Measurements from ENCODE around the gene SPSB1. TPM values are rescaled to one million over a fixed set of nuclear protein-coding genes. Genes with fewer than 3 reads are reported as not detected.

The SPSB1 gene
- total and polyA plus RNA-seq, 2 of the 4 experiments (the other 2 are of a cell fraction), result 16.7 to 19.8 TPM

- no peak for TF ChIP-seq MXI1 (IDR thresholded peaks at IDR 0.05; ENCODE audit: borderline replicate concordance, low read depth, low read length)
- TF ChIP-seq RFX5 (IDR thresholded peaks at IDR 0.05; ENCODE audit: low read depth, low read length), result no peak
- peak; percentile 98 for TF ChIP-seq POLR2A (IDR thresholded peaks at IDR 0.05; ENCODE audit: low read depth, low read length)
Measured at GRCh38 chr1:9292361-9293240, at the start of gene SPSB1 (continued).

- BruUV-seq (replicated peaks), result no TSS peak
- no peaks in the 10 kb centered on the region for H3K9me3 ChIP-seq (ENCODE audit: control insufficient read depth, insufficient read depth, low read length)
Measured at GRCh38 chr1:9243066-9243739, 49.5 kb upstream of the SPSB1 start.

More at GRCh38 chr1:9243066-9243739, 49.5 kb upstream of the SPSB1 start:
- Histone ChIP-seq H3K56ac (ENCODE audit: extremely low read depth, insufficient read depth, low read length) (no peak overlapping the region), H3K27me3 (ENCODE audit: control insufficient read depth, insufficient read depth, low read length) (no peaks in the 10 kb centered on the region), H4K91ac (ENCODE audit: insufficient read depth, low read depth, low read length) (no peak overlapping the region), H4K8ac (ENCODE audit: low read depth in 2 of 2, low read length in 2 of 2) (no peak overlapping the region), H2BK15ac (ENCODE audit: low read depth, low read length) (no peak overlapping the region), H3K18ac (ENCODE audit: low read depth, low read length) (no peak overlapping the region), H3K79me1 (ENCODE audit: low read depth in 1 of 2, low read length in 2 of 2) (peaks cover 10 to 61% of the 10 kb centered on the region in 2 experiments; a peak in 3 of 4 replicates), H3K4me1 (ENCODE audit: control insufficient read depth, insufficient read depth, low read length) (peaks cover 23% of the 10 kb centered on the region), H2AFZ (replicated peaks; ENCODE audit: low read length, poor library complexity) (no peak overlapping the region), H2AK5ac (ENCODE audit: low read depth, low read length) (0 out of 2 replicates have a peak overlapping the region, but pooled peaks have one; percentile 36), H3K9me1 (ENCODE audit: insufficient read depth, low read length) (peaks cover 24% of the 10 kb centered on the region), H3K14ac (replicated peaks; ENCODE audit: low read depth, low read length) (no peak overlapping the region; the same call in 1 of the 2 replicates), H3K27ac (ENCODE audit: insufficient read depth, low read length) (no peak overlapping the region), H2AK9ac (replicated peaks; ENCODE audit: low read depth, low read length, poor library complexity) (no peak overlapping the region), H4K20me1 (ENCODE audit: insufficient read depth, low read length) (no peaks in the 10 kb centered on the region), H2BK5ac (ENCODE audit: low read depth, low read length, poor library complexity, severe bottlenecking) (no peak overlapping the region), H2BK20ac (ENCODE audit: low read depth, low read length) (no peak overlapping the region), H3K23ac (ENCODE audit: low read depth, low read length) (no peak overlapping the region; the same call in 1 of the 2 replicates), H4K5ac (ENCODE audit: low read depth, low read length) (no peak overlapping the region), H3K36me3 (ENCODE audit: control insufficient read depth, insufficient read depth, low read length) (peaks cover 16% of the 10 kb centered on the region; the same call in 1 of the 2 replicates), H3K4ac (ENCODE audit: low read depth, low read length) (peak overlapping the region; percentile 13; the same call in 1 of the 2 replicates), H3K4me3 (ENCODE audit: insufficient read depth, low read depth, low read length) (no peak overlapping the region), H3K4me2 (ENCODE audit: low read depth, low read length) (no peak overlapping the region), H2BK120ac (ENCODE audit: low read depth, low read length) (no peak overlapping the region), H3K9ac (ENCODE audit: low read depth, low read length) (no peak overlapping the region)
- 93% methylated on average over 3 of the region's 9 CpGs; no CpG with 5 or more reads in 1 of the 2 experiments for WGBS, 2 experiments (ENCODE audit: extremely low coverage in 2 of 2, insufficient read length in 1 of 2)
- dilution Hi-C loops (cut with HindIII; ENCODE audit: low sequenced_read_pairs, unreplicated experiment) (no loop called here), intact Hi-C loops (cut with micrococcal nuclease) (no loop called here), in situ Hi-C loops (cut with MboI; ENCODE audit: low sequenced_read_pairs) (no loop called here)
- DNase-seq, result no peak
- no peak for ATAC-seq (ENCODE audit: low read depth)
- TF ChIP-seq MXI1 (IDR thresholded peaks at IDR 0.05; ENCODE audit: borderline replicate concordance, low read depth, low read length), result no peak
- TF ChIP-seq FOS (IDR thresholded peaks at IDR 0.05; ENCODE audit: low read depth, low read length), result no peak
- TF ChIP-seq RFX5 (IDR thresholded peaks at IDR 0.05; ENCODE audit: low read depth, low read length), result no peak
- no peak for TF ChIP-seq BHLHE40 (IDR thresholded peaks at IDR 0.05; ENCODE audit: low read depth, low read length)
- TF ChIP-seq SMC3 (IDR thresholded peaks at IDR 0.05; ENCODE audit: low read depth, low read length), result no peak
- TF ChIP-seq CTCF (conservative IDR thresholded peaks at IDR 0.05; ENCODE audit: low read depth, low read length), result no peak
- no peak for TF ChIP-seq USF2 (IDR thresholded peaks at IDR 0.05; ENCODE audit: low read depth, low read length)
- no peak for TF ChIP-seq RCOR1 (IDR thresholded peaks at IDR 0.05; ENCODE audit: insufficient replicate concordance, low read length)
- TF ChIP-seq POLR2A (IDR thresholded peaks at IDR 0.05; ENCODE audit: low read depth, low read length), result no peak
- CTCF ChIA-PET, result no interaction called here
- POLR2A ChIA-PET (ENCODE audit: unreplicated experiment), result no interaction called here

Measured in IMR-90 (cell line).